ENCODE data around the gene GSTO1. TPM values are rescaled to one million over a fixed set of nuclear protein-coding genes. Genes with fewer than 3 reads are reported as not detected.
A peak's percentile ranks its signal among the peaks of the same experiment; 100 is the strongest.

The GSTO1 gene
- total and polyA plus RNA-seq, 2 of the 13 experiments (the other 11 are each of a cell fraction or from before 2014, with no cell fraction given) = 228 to 300 TPM

GRCh38 chr10:104220522-104220921 lies 34.2 kb upstream of the GSTO1 start:
- CTCF ChIA-PET (ENCODE audit: low intra/inter-chr PET ratio, low total read pairs) = no interaction called here
- Histone ChIP-seq H3K36me3 (replicated peaks in 1 of 2; ENCODE audit: control insufficient read depth in 1 of 2, insufficient read depth in 2 of 2, low read length in 2 of 2) (no peaks in the 10 kb centered on the region), H3K9me3 (ENCODE audit: low read length) (no peaks in the 10 kb centered on the region), H3K9ac (ENCODE audit: insufficient read depth, low read depth, low read length) (no peak overlapping the region), H3K27me3 (ENCODE audit: control insufficient read depth in 1 of 2, insufficient read depth in 2 of 2, low read length in 2 of 2) (no peaks in the 10 kb centered on the region), H3K4me3 (replicated peaks in 1 of 3; ENCODE audit: insufficient read depth in 1 of 3, low read depth in 2 of 3, low read length in 3 of 3) (no peak overlapping the region), H3K4me2 (ENCODE audit: low read depth, low read length) (peak overlapping the region; percentile 54), H4K20me1 (ENCODE audit: insufficient read depth, low read length) (no peaks in the 10 kb centered on the region), H2AFZ (ENCODE audit: low read length) (no peak overlapping the region), H3K79me2 (ENCODE audit: insufficient read depth, low read length) (no peaks in the 10 kb centered on the region), H3K27ac (ENCODE audit: extremely low read length, insufficient read depth, low read length) (no peak overlapping the region), H3K4me1 (ENCODE audit: insufficient read depth, low read length) (peaks cover 18% of the 10 kb centered on the region)
- intact Hi-C loops (cut with micrococcal nuclease; ENCODE audit: unreplicated experiment) = no loop called here
- POLR2A ChIA-PET = interaction anchor here (0.6 to 1.5 kb wide), 2 partner anchors 35 to 99 kb away, joined by 3 read pairs; partner anchors contain the start of gene SFR1
- DNase-seq (ENCODE audit: low spot score) (peak; percentile 68), FAIRE-seq (peak; percentile 48), ATAC-seq (peak; percentile 84)
- in situ Hi-C loops (cut with HindIII; ENCODE audit: extremely low pct_ligation_motif_present, low pct_unique_long_range_greater_than_20kb) = no loop called here
- no TSS peak for BruUV-seq (replicated peaks)
- WGBS (ENCODE audit: low lambda C conversion rate) = 0% methylated on average over 2 of the region's 2 CpGs
- TF ChIP-seq REL (CRISPR knock-in tag; conservative IDR thresholded peaks at IDR 0.05) (no peak), ZNF788 (CRISPR knock-in tag; IDR thresholded peaks at IDR 0.05; ENCODE audit: borderline replicate concordance) (no peak), RARA (CRISPR knock-in tag; IDR thresholded peaks at IDR 0.05) (peak; percentile 34; the same call in 1 of the 2 replicates), ZNF567 (CRISPR knock-in tag; IDR thresholded peaks at IDR 0.05; ENCODE audit: borderline replicate concordance) (no peak), ATF5 (CRISPR knock-in tag; IDR thresholded peaks at IDR 0.05; ENCODE audit: low read depth) (no peak), PBX2 (CRISPR knock-in tag; IDR thresholded peaks at IDR 0.05) (no peak), PRDM15 (CRISPR knock-in tag; IDR thresholded peaks at IDR 0.05) (no peak), HNF4A (CRISPR knock-in tag; IDR thresholded peaks at IDR 0.05) (peak; percentile 65; the same call in 1 of the 2 replicates), PCBP1 (IDR thresholded peaks at IDR 0.05; ENCODE audit: borderline replicate concordance, low read depth, low read length) (no peak), ZSCAN22 (CRISPR knock-in tag; IDR thresholded peaks at IDR 0.05) (peak; percentile 12; the same call in 1 of the 2 replicates), ZNF639 (CRISPR knock-in tag; conservative IDR thresholded peaks at IDR 0.05) (no peak), THYN1 (CRISPR knock-in tag; IDR thresholded peaks at IDR 0.05; ENCODE audit: borderline replicate concordance, low read depth) (no peak), CEBPG (CRISPR knock-in tag; IDR thresholded peaks at IDR 0.05) (no peak), IRF1 (CRISPR knock-in tag; IDR thresholded peaks at IDR 0.05; ENCODE audit: low read depth) (no peak)

Measured in HepG2 (cell line).